ENCODE data around the gene SHD. TPM values are rescaled to one million over a fixed set of nuclear protein-coding genes. Genes with fewer than 3 reads are reported as not detected.
"Not testable (repeated sequence)": the region's sequence is repeated elsewhere in the genome, so short reads cannot be mapped to it uniquely, and the experiment has no call there.

SHD gene
- under 1 TPM in 1 of 9 donors, not detected in 8; 0.52 TPM for total RNA-seq
- not detected for polyA plus RNA-seq
- long read RNA-seq, donor 1 = 0 reads
- long read RNA-seq, donor 2 = 0 reads
- long read RNA-seq, donor 3 = 0 reads

DNA sequence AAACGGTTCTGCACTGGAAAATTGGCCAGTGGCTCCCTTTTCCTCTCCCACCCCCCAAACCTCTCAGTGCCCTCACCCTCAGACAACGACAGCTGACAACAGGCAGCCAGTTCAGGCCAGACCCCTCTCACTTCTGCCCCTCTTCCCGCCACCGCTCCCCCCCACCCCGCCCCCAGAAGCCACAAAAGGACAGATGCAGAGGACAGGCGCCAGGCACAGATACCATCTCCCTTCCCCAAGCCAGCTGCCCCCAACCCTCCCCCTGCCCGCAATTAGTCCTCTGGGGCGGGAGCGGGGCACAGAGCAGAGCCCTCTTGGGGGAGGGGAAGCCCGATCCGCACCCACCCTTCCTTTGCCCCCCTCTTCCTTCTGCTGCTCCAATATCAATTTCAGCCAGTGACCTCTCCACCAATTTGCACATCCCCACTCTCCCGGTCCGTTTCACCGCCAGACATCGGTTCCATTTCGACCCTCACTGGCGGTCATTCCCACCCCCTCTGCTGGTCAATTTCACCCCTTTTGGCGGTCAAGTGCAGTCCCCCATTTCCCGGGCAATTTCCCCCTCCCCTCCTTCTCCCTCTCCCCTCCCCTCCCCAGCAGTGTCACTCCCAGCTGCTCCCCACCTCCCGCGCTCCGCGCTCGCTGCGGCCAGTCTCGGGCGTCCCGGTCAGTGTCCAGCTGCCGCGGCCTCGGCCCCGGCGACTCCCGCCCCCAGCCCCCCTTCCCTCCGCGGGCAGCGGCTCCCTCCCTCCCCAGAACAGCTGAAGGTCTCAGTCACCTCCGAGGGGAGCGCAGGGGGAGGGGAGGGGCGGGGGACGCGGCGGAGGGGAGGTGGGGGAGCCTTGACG lies at the start of gene SHD:
TSS of gene SHD (plus strand) at position 848 of the 848 bp plus-strand sequence. CDS start 798 bp downstream, outside the sequence.
- Histone ChIP-seq H3K27ac (no peak within 1 kb of the TSS), H3K4me1 (peaks cover 0 to 22% (median 9%) of the 10 kb centered on the region in 12 donors), H3K27me3 (peaks cover 14 to 54% (median 33%) of the 10 kb centered on the region in 9 donors), H3K4me3 (peak within 1 kb of the TSS; percentile 5 to 51 (median 38)), H3K36me3 (no peaks in the 10 kb centered on the region), H3K9me3 (no peaks in the 10 kb centered on the region)
- no peak for TF ChIP-seq POLR2A (IDR thresholded peaks at IDR 0.05)
- TF ChIP-seq, protein P1, sequence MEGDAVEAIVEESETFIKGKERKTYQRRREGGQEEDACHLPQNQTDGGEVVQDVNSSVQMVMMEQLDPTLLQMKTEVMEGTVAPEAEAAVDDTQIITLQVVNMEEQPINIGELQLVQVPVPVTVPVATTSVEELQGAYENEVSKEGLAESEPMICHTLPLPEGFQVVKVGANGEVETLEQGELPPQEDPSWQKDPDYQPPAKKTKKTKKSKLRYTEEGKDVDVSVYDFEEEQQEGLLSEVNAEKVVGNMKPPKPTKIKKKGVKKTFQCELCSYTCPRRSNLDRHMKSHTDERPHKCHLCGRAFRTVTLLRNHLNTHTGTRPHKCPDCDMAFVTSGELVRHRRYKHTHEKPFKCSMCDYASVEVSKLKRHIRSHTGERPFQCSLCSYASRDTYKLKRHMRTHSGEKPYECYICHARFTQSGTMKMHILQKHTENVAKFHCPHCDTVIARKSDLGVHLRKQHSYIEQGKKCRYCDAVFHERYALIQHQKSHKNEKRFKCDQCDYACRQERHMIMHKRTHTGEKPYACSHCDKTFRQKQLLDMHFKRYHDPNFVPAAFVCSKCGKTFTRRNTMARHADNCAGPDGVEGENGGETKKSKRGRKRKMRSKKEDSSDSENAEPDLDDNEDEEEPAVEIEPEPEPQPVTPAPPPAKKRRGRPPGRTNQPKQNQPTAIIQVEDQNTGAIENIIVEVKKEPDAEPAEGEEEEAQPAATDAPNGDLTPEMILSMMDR (IDR thresholded peaks at IDR 0.05) = no peak
- WGBS, 4 donors = 3 to 5% (median 4%) methylated on average over 29 to 42 of the region's 44 CpGs
- intact Hi-C loops (cut with DNase I) = loop anchor here in 2 of 10 donors (10.0 kb wide), 1 partner anchor 246 kb away; no protein-coding TSS in a partner anchor
- DNase-seq = no peak
- no peak for ATAC-seq

DNA sequence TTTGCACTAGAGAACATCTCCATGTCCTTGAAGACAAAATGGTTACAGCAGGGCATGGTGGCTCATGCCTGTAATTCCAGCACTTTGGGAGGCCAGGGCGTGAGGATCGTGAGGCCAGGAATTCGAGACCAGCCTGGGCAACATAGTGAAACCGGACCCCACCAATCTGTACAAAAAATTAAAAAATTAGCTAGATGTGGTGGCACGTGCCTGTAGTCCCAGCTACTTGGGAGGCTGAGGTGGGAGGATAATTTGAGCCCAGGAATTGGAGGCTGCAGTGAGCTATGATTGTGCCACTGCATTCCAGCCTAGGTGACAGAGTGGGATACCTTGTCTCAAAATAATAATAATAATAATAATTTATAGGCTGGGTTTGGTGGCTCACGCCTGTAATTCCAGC lies 48.8 kb upstream of the SHD start:
- intact Hi-C loops (cut with DNase I) = not testable (repeated sequence)
- peaks cover 0 to 11% (median 0%) of the 10 kb centered on the region in 12 donors for H3K4me1 ChIP-seq

GRCh38 chr19:4231521-4231920 lies 47.5 kb upstream of the SHD start:
- H3K27me3 ChIP-seq = peaks cover 5 to 75% (median 21%) of the 10 kb centered on the region in 9 donors
- 86 to 93% (median 91%) methylated on average over 6 of the region's 6 CpGs for WGBS, 4 donors
- peaks cover 0 to 11% (median 0%) of the 10 kb centered on the region in 12 donors for H3K4me1 ChIP-seq
- ATAC-seq; H3K36me3 ChIP-seq; H3K9me3 ChIP-seq; DNase-seq; intact Hi-C loops (cut with DNase I); H3K4me3 ChIP-seq; H3K27ac ChIP-seq: not testable (repeated sequence)

More for the DNA sequence above, 48.8 kb upstream of the SHD start:
- not testable (repeated sequence) for DNase-seq, H3K27ac ChIP-seq, H3K9me3 ChIP-seq, H3K4me3 ChIP-seq, H3K36me3 ChIP-seq, ATAC-seq
- 89 to 91% (median 90%) methylated on average over 6 of the region's 6 CpGs for WGBS, 4 donors
- H3K27me3 ChIP-seq = peaks cover 5 to 79% (median 21%) of the 10 kb centered on the region in 9 donors

DNA sequence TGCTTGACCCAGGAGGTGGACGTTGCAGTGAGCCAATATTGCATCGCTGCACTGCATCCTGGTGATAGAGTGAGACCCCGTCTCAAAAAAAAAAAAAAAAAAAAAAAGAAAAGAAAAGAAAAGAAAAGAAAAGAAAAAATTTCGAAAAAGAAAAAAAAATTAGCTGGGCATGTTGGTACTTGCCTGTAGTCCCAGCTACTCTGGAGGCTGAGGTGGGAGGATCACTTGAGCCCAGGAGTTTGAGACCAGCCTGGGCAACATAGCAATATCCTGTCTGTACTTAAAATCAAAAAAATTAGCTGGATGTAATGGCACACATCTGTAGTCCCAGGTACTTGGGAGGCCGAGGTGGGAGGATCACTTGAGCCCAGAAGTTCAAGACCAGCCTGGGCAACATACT lies 46.9 kb upstream of the SHD start:
- WGBS, 4 donors = 78 to 87% (median 80%) methylated on average over 4 to 5 of the region's 5 CpGs
- ATAC-seq; H3K4me3 ChIP-seq; H3K27ac ChIP-seq; H3K9me3 ChIP-seq; H3K36me3 ChIP-seq; DNase-seq; intact Hi-C loops (cut with DNase I): not testable (repeated sequence)
- H3K4me1 ChIP-seq = peaks cover 0 to 11% (median 0%) of the 10 kb centered on the region in 12 donors
- peaks cover 5 to 72% (median 21%) of the 10 kb centered on the region in 9 donors for H3K27me3 ChIP-seq

GRCh38 chr19:4232614-4233281 lies 46.3 kb upstream of the SHD start:
- peaks cover 0 to 11% (median 0%) of the 10 kb centered on the region in 12 donors for H3K4me1 ChIP-seq
- ATAC-seq (no peak), DNase-seq (no peak)
- peaks cover 5 to 68% (median 21%) of the 10 kb centered on the region in 9 donors for H3K27me3 ChIP-seq
- H3K9me3 ChIP-seq = no peaks in the 10 kb centered on the region
- TF ChIP-seq, protein P1 (IDR thresholded peaks at IDR 0.05) = no peak
- TF ChIP-seq POLR2A (IDR thresholded peaks at IDR 0.05) = no peak
- no peak overlapping the region for H3K4me3 ChIP-seq
- intact Hi-C loops (cut with DNase I) = no loop called here
- whole genome bisulfite sequencing, 4 donors = 37 to 55% (median 47%) methylated on average over 12 to 21 of the region's 21 CpGs
- H3K27ac ChIP-seq = no peak overlapping the region
- no peaks in the 10 kb centered on the region for H3K36me3 ChIP-seq
